ENCODE results near the gene GRB10.

GRB10 gene

DNA sequence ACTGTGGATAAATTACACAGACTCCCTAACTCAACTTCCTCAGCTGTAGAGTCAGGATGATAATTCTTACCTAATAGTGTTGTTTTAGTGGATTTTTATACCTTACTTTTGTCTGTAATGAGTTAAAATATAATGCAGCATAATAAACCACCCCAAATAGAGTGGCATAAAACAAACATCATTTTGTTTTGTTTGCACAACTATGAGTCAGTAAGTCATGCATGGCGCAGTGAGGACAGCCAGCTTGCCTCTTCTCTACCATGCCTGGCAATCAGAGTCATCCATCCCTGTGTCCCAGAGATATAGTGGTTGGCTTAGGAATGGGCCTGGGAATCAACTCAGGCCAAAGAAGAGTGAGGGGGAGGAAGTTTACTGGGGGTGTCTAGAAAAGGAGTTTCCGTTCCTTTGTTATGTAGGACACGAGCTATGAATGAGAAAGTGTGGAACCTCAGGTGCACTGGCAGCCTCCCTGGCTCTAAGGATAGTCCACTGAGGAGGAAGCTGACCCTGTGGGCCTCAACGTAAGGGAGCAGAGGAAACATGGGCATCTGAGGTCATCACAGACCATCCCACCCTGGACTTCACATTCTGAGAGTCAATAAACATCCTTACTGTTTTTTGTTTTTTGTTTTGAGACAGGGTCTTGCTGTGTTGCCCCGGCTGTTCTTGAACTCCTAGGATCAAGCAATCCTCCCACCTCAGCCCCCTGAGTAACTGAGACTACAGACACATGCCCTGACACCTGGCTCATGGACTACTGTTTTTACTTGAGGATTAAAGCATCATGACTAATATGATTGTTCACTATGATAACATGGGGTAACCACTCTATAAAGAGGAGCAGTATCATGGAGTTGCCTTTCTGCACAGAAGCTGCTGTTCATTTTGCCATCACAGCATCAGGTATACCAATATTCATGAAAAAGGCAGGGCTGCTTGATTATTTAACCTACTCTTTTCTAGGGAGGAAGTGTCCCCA is 21.0 kb upstream of the GRB10 start:
- peak in 1 of 2 experiments; percentile 16 for DNase-seq

DNA sequence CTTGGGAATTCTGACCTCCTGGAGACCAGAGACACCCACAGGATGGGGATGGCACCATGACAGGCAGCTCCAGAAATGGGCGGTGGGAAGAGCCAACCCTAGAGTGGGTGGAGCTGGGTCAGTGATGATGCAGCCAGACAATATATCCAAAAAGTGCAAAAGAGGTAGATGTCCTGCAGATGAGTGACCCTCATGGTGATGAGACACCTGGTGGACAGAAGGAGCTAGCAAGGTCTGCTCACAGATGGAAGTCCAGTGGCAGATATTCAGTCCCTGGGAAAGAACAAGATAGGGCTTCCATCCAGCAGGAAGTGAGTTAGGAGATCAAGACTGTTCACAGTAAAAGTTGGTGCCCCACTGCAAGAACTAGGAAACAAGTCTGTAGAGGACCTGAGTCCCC is 19.2 kb upstream of the GRB10 start:
- DNase-seq, result no peak

DNA sequence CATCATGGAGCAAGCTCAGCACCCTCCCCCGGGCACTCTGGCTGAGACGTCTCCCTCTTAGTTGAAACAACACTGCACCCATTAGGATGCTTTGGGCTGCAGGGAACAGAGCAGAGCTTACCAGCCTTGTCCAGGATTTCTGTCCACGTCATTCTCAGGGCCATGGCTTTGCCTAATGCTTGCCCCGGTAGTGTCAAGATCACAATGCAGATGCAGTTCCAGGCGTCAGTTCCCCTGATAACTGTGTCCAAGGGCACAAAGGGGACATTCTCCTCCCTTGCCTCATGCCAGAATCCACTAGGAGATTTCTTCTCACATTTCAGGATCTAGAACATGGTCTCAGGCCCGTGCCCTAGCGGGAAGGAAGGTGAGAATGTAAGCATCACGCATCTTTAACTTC is 17.2 kb upstream of the GRB10 start:
- no peak for DNase-seq

DNA sequence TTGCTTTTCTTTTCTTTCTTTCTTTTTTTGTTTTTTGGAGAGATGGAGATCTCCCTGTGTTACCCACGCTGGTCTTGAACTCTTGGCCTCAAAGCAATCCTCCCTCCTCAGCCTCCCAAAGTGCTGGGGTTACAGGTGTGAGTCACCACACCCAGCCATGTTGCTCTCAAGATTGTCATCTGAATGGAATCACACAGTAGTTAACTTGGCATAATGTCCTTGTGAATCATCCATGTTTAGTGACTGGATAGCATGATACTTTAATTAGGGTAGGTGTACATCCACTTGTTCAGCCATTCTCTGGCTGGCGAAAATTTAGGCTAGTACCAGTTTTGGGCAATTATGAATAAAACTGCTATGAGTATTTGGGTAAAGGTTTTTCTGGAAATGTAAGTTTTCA is 15.4 kb upstream of the GRB10 start:
- no peak for DNase-seq

DNA sequence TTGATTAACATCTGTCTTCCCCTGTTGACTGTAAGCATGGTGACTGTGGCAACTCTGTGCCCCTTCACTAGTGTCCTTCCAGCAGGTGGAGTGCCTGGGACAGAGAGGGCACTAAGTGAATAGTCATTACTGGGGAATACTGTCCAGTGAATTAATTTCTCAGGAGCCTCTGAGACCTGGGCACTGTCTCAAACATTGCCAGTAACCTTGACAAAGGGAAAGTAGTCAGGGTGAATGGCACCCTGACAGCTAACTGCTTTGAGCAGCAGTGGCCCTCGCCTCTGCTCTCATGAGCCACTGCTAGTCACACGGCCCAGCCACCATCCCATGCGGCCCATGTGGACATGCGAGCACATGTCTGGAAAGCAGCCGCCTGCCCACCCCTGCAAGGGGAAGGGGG is 13.1 kb upstream of the GRB10 start:
- no peak for DNase-seq

DNA sequence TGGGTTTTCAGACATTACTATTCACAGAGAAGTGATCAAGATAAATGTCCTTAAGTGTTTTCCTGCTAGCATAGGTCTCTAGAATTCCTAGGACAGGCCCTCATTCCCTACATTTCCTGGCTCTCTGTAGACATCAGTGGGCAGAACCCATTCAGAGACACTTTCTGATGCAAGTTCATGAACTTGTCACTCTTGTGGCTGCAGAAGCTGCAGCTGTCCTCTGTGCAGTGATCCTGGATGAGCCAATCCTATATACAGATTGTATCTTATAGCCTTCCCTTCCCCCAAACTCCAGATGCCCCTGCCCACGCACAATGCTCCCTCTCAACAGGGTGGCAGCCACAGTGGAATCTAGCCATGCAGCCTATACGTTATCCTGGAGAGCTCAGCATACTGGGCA is 12.6 kb upstream of the GRB10 start:
- no peak for DNase-seq

DNA sequence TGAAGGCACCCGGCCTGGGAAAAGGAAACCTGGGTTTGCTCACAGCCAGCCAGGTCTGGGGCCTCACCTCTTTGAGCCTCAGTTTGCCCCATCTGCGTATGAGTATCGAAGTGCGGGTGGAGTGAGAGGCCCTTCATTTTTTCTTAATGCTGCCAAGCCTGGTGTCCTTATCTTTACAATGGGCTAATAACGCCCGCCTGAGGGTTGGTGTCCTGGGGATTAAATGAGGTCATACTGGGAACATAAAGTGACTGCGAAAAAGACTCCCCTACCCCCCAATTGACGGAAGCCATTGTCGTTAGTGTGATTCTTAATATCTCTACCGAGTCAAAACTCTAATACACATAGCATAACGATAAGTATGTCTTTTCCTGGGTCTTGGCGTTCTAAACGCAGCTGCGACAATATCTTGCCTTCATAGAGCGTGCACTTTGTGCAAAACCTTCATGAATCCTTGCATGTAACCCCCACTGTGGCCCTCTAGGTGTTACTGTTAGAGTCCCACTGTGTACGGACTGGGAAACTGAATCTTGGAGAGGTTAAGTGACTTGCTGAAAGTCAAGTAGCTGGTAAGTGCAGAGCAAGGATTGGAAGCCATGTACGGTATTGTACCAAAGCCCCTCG is 11.4 kb upstream of the GRB10 start:
- DNase-seq, result no peak

DNA sequence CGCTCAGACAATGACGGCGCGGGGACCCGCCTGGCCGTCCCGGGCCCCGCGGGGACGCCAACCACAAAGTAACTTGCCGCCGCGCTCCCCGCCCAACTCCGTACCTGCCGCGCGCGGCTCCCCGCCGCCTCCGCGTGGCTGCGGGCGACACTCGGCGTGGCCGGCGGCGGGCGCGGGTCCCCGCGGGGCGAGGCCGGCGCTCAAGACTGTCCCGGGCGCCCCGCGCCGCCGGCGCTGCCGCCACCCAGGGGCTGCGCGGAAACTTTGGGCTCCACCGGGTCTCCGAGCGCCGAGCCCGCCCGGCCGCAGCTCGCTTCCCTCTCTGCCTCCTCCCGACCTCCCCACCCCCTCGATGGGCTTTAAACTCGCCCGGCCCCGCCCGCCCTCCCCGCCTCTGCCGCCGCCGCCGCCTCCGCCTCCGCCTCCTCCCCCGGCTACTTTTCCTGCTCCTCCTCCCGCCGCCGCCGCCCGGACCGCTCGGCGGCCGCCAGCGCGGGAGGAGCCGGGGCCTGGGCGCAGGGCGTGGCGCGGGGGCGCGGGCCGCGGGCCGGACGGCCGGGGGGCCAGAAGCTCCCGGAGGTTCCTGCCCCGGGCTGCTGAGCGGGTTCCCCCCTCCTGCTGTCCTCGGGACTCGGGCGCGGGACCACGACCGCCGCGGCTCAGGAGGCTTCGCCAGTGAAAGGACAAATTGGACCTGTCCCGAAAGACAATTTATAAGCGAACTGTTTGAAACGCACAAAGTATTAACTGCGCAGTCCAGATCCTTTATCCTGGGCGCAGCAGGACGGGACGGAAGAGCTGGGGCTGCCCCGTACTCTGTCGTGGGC is 10.6 kb upstream of the GRB10 start:
- peak in 1 of 2 experiments; percentile 64 for DNase-seq

DNA sequence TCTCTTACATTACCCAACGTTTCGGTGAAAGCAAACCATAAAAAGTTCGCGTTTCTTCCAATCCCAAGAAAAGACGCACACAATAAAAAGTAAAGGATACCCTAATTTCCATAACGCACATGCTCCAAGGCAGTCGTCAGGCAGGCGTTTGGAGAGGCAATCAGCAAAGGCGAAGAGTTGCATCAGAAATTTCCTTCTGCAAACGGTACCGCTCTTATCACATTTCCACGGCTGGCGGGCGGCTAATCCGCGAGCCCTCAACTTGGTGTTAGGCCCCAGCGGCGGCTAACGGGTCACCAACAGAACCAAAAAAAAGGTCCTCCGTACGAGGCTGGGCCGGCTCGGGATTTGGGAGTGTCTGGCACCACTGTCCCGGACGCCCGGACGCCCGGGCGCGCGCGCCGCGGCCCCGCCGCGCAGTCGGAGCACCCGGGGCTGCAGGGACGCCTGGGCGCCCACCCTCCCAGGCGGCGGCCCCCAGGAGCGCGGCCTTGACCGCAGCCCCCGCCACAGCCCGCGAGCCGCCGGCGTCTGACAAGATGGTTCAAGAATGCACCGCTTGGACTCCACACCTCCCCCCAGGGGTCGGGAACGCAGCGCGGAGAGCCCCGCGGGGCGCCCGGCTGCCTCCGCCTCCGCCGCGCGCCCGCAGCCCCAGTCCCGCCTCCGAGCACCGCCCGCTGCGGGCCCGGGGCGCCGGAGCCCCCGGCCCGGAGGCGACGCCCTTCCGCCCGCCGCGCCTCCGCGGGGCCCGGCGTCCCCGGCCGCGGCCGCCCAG is 9.8 kb upstream of the GRB10 start:
- peak in 1 of 2 experiments; percentile 26 for DNase-seq

DNA sequence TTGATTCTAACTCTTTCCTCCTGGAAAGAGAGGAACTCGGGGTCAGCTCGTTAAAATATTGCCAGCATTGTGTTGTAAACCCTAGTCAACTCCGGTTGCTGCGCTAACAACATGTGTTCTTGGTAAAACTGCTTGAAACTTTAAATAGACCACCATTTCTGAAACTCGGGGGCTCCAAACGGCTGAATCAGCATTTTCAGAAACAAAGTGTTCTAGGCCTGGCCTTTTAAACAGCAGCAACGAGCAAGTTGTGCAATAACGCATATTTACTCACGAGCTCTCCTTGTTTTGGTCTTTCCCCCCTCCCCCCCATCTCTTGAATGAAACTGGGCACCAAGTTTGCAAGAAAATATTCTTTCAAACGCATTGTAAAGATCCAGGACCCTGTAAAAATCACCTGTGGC is 9.2 kb upstream of the GRB10 start:
- DNase-seq, result no peak

DNA sequence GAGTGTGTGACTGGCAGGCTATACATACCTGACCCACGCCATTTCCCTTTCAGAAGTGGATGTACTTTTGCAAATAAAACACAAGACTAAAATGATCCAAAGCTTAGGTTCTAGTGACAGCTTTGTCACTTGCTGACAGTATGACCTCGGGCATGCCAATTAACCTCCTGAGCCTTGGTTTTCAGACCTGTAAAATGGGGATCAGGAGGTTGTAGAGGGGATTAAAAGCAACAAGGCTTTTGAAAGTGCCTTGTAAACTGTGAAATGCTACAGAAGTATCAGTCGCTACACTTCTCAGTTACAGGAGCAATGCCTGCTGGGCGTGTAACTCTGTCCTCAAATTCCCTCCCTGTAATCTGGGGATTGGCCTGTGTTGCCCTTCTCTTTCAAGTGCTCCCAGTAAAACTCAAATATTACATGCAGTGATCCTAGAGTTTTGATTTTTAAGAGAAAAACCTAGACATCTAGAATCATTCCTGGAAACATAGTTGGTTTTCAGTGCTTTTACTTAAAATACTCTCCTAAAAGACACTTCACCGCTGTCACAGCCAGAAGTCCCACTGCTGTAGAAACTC is 8.8 kb upstream of the GRB10 start:
- DNase-seq, result no peak

DNA sequence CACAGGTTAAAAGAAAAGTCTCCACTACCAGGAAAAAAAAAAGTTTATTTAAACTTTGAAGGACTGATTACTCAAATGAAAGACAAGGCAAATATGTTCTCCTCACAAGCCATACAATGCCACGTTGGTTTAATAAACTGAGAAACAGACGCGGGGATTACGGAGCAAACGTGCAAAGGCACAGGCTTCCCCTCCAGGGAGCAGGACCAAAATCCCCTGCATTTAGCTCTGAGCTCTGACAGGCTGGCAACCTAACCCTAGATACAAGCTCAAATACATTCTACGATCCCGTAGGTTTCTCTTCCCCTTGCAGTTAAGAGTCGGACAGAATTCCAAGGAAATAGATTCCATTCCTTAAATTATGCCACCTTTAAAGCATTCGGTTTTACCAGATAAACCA is 7.7 kb upstream of the GRB10 start:
- DNase-seq, result no peak

DNA sequence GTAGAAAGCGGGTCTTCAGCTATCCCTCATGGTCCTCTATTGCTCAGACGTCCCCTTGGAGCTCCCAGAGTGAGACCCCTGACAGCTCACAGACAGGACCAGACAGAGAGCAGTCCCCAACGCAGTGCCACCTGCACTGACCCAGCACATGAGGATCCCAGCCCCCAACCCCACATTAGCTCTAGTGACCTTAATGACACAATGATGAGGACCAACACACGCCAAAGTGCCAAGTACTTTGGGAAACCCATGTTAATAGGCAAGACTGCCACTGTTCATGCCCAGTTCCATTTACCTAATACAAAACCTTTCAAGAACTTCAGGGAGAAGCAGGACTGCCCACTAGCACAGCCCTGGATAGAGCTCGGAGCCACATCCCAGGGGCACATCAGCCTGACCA is 5.7 kb upstream of the GRB10 start:
- DNase-seq, result no peak

DNA sequence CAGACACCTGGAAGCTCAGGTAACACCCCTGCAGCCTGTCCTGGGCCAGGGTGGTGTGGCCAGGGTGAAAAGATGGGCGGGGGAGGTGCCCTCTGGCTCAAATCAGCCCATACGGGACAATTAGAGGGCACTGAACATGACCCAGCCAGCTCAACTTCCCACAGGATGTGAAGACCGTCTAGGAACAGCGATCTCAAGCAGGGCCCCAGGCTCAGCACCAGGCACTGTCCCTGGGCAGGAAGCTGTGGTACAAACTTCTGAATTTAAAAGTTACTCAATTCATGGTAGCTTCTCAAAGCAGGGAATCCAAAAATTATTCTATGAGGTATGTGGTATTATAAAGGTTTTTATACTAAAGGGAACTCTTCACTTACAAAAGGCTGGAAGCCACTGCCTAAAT is 5.1 kb upstream of the GRB10 start:
- DNase-seq, result no peak

DNA sequence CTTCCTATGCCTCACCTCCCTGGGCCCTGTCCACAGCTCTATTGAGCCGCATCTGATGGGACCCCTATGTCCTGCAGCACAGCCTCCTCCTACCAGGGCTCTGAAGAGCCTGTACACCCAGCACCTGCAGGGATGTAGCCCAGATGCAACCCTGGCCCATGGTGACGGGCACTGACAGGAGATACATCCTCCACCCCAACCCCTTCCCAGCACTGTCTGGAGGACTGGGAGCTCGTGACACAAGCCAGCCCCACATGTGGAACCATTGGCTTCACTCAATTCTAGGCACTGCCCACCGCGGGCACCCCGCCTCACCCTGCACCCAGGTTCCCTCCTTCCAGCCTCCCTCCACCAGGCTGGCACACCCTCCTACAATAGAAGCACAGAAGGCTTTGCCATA is 2.6 kb upstream of the GRB10 start:
- DNase-seq, result no peak

DNA sequence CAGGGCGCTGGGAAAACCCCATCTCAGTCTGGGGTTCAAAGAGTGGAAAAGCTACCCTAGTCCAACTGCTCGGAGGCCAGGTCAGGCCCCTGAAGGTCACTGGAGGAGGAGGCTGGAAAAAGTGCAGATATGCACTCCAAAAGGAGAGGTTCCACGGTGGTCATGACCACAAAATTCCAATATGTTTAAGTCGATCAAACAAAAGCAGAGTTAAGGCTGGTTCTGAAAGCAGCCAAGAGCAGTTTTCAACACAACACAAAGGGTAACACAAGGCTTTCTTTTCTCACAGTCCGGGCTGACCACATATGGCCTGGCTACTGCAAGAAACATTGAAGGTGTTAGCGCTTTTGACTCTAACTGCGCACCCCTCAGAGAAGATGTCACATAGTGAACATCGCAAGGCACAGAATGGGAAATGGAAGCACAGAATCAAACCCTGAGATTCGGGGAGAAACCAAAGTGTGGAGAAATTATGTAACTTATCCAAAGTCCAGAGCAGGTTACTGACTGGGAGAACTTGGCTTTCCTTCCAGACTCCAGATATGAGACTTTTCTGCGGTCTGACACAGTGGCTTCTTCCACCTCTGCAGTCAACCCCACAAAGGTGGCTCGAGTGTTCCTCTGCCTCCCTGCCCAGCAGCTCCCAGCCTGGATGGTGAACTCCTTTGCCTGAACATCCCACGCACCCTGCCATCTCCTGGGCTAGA is 1.3 kb upstream of the GRB10 start:
- DNase-seq, result no peak

DNA sequence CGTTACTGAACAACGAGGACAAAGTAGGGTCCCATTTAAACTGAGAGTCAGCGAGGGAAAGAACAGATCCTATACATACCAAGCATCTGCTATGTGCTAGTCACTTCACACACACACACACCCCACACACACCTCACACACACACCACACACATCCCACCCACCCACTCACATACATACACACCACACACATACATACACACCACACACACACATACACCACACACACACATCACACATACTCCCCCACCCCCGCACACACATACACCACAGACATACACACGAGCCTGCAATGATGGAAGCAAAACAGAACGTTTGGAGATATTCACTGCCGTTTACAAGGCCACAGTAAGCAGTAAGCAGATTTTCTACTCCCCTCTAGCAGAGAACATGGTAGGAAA is 607 bp upstream of the GRB10 start:
- no peak for DNase-seq

DNA sequence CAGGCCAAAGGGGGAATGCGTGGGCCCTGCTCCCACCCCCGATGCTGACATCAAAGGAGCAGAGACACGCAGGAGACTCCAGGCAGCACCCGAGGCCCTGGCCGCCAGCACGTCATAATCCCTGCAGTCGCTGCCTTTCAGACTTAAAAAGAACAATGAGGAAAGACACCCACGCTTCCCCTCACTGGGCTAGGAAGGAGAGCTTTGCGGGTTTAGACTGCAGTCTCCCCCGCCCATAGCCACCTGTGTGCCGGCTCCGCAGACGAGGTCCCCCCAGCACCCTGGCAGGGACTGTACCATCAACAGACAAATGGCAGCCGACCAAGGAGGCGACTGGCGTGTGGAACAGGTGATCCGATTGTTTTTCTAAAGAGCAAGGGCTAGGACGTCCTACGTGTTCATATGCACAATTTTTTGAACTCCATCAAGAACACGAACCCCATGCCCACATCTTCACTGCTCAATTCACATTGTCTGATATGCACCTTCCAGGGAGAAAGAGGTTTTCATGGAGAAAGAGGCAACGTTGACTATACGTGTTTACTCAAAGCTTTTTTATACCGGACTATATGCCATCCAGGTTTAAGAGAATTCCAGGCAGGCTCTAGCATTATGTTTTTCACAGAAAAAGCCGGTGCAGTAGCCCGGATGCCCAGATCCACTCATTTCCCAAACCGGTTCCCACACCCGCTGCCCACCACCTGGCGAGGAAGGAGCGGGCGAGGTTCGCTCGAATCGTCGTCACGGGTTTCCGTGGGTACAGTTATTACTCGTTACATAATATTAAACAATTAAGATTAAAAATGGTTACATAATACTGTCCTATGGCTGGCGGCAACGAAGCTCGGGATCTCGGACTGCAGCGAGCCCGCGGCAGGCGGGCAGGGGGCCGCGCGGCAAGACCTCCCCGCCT is 1.1 kb downstream of the GRB10 start:
- DNase-seq, result no peak

DNA sequence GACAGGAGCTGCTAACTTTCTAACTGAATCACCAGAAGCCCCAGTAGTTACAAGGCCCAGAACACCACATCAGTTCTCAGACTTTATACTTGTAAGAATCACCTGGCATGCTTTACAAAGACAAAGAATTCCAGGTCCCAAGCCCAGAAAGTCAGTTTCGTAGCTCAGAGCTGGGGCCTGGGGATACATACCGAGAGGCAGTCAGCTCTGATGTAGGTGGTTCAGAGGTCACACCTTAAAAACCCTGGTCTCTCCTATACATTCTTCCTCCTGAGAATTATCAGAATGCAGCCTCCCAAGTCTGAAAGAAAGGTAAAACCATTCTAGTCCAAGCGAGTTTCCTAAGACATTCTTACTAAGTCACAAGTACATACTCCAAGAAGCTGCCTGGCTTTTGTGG is 2.3 kb downstream of the GRB10 start:
- DNase-seq, result no peak

DNA sequence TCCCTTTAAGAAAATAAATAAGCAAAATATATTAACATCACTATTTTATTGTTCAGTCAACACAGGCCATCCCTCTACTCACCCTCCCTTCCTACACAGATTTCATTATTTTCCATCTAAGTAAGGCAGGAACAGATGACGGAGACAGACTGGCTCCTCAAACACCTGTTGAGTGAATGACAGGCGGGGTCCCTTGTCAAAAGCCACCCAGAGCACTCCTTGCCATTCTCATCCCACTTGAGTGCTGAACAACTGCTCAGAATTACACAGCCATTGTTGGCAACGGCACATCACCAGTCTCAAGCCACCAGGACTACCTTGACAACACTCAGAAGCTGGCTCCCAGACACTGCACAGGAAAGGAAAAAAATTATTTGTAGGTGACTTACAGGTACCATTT is 3.3 kb downstream of the GRB10 start:
- DNase-seq, result no peak

DNA sequence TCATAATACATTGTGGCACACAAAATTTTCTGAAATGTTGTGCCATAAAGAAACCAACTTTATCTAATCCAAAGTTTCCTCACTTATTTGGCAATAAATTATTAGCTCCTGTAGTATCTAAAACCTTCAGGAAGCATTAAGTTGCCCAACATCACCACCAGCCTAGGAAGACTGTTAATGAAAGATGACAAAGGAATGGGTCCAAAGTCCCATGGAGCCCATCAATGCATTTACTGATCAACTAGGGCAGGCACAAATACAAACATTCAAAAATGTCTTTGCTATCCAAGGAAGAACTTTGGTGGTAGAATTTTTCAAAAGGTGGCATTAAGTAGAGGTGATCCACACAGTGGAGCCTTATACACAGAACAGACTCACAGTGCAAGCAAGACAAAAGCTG is 4.5 kb downstream of the GRB10 start:
- DNase-seq, result no peak

All from SHP77 (cell line).